NCI-H69 (cell line): ENCODE data around the gene NQO2.
A peak's percentile ranks its signal among the peaks of the same experiment; 100 is the strongest.
"Not testable (repeated sequence)": the region's sequence is repeated elsewhere in the genome, so short reads cannot be mapped to it uniquely, and the experiment has no call there.

Source experiments
- DNase-seq: peaks from one replicate; lab custom pipeline; 2025; lab: John Stamatoyannopoulos, UW

The NQO2 gene

GRCh38 chr6:2970034-2970685 is 29.5 kb upstream of the NQO2 start:
- DNase-seq = no peak

GRCh38 chr6:2970753-2971419 is 28.8 kb upstream of the NQO2 start:
- peak; percentile 10 for DNase-seq

GRCh38 chr6:2971420-2972218 is 28.1 kb upstream of the NQO2 start, which contains the start of gene SERPINB6:
TSS of gene SERPINB6 (minus strand) at chr6:2971567. CDS start at chr6:2959332, 12,235 bp downstream.
- peak; percentile 27 for DNase-seq

- DNase-seq = not testable (repeated sequence)
Observed at GRCh38 chr6:2972219-2972487, 27.5 kb upstream of the NQO2 start.

- not testable (repeated sequence) for DNase-seq
Observed at GRCh38 chr6:2972685-2973084, 27.0 kb upstream of the NQO2 start.

- not testable (repeated sequence) for DNase-seq
Observed at GRCh38 chr6:2973180-2973579, 26.5 kb upstream of the NQO2 start.

- DNase-seq = no peak
Observed at GRCh38 chr6:2973676-2974075, 26.0 kb upstream of the NQO2 start.

GRCh38 chr6:2976060-2976459 is 23.6 kb upstream of the NQO2 start:
- no peak for DNase-seq

- DNase-seq = no peak
Observed at GRCh38 chr6:2976571-2977085, 23.1 kb upstream of the NQO2 start.

GRCh38 chr6:2977290-2977689 is 22.4 kb upstream of the NQO2 start:
- no peak for DNase-seq

GRCh38 chr6:2977799-2978590 is 21.7 kb upstream of the NQO2 start:
- DNase-seq = no peak

- no peak for DNase-seq
Observed at GRCh38 chr6:2978923-2979322, 20.8 kb upstream of the NQO2 start.

GRCh38 chr6:2979819-2980464 is 19.8 kb upstream of the NQO2 start:
- no peak for DNase-seq

- DNase-seq = no peak
Observed at GRCh38 chr6:2980465-2980855, 19.2 kb upstream of the NQO2 start.

GRCh38 chr6:2982426-2983117 is 17.1 kb upstream of the NQO2 start:
- DNase-seq = no peak

GRCh38 chr6:2984738-2985406 is 14.8 kb upstream of the NQO2 start:
- no peak for DNase-seq

- DNase-seq = peak; percentile 78
Observed at GRCh38 chr6:2986722-2987221, 12.9 kb upstream of the NQO2 start.

GRCh38 chr6:2988094-2988425 is 11.6 kb upstream of the NQO2 start:
- DNase-seq = no peak

GRCh38 chr6:2988426-2989331 is 11.0 kb upstream of the NQO2 start:
- DNase-seq = peak; percentile 86
